Lower lobe of right lung (tissue), 2 donors: ENCODE measurements around the gene TMEM170B. TPM values are rescaled to one million over a fixed set of nuclear protein-coding genes. Genes with fewer than 3 reads are reported as not detected.
A peak's percentile ranks its signal among the peaks of the same experiment; 100 is the strongest.

Experiments used
- ATAC-seq, 2 donors: fragments of 200-7000 bp; cut with Tn5 transposase; one replicate each; pipeline ENCODE4 v1.9.1; 2020 to 2022; ENCODE audit warnings: mild to moderate bottlenecking in 2 of 2, moderate library complexity in 2 of 2
- DNase-seq: peaks from one replicate; pipeline ENCODE4 v3.0.0-alpha.2; 2020
- H3K27ac ChIP-seq: fragments of 200-600 bp; one replicate; pipeline ENCODE4 v1.8.0; 2022
- H3K27me3 ChIP-seq: fragments of 200-600 bp; one replicate; pipeline ENCODE4 v1.8.0; 2022; ENCODE audit warnings: low read depth
- H3K36me3 ChIP-seq: fragments of 200-600 bp; one replicate; pipeline ENCODE4 v1.8.0; 2022; ENCODE audit warnings: mild to moderate bottlenecking
- H3K4me1 ChIP-seq: fragments of 200-600 bp; one replicate; pipeline ENCODE4 v1.8.0; 2022
- H3K4me3 ChIP-seq: fragments of 200-600 bp; one replicate; pipeline ENCODE4 v1.8.0; 2022; ENCODE audit warnings: mild to moderate bottlenecking
- H3K9me3 ChIP-seq: fragments of 200-600 bp; one replicate; pipeline ENCODE4 v1.8.0; 2022
- CTCF ChIP-seq: fragments of 200-600 bp; IDR thresholded peaks from one replicate; pipeline ENCODE4 v1.8.0; 2022; ENCODE audit warnings: antibody characterized with exemption, mild to moderate bottlenecking
- intact Hi-C: fragments of 100-400 bp; cut with DNase I; formaldehyde crosslinking; loops from one replicate; pipeline ENCODE4 v1.11.0; 2022
- total RNA-seq: library from RNA; stranded (reverse); fragmentation: NEBNext Ultra II Directional; extraction: Animal tissue kit (Norgen Biotek cat#: 25700); gene quantifications from one replicate; pipeline ENCODE4 v1.2.1, GENCODE V29; 2021
- donor health status: DM: no; HTN: yes; CAD: no; lungs with severe emphysema.

Gene TMEM170B
- total RNA-seq, 1 donor from 2014 or later, result 12.4 TPM

GRCh38 chr6:11493974-11494373 lies 43.6 kb upstream of the TMEM170B start:
- H3K36me3 ChIP-seq, result no peaks in the 10 kb centered on the region
- peak in 1 of 2 donors; percentile 3 for ATAC-seq
- no peaks in the 10 kb centered on the region for H3K27me3 ChIP-seq
- no peak for DNase-seq
- peaks cover 23% of the 10 kb centered on the region for H3K4me1 ChIP-seq
- H3K4me3 ChIP-seq, result no peak overlapping the region
- H3K9me3 ChIP-seq, result no peaks in the 10 kb centered on the region
- H3K27ac ChIP-seq, result no peak overlapping the region
- intact Hi-C loops, result loop anchor here (10.0 kb wide), 1 partner anchor 349 kb away; no protein-coding TSS in a partner anchor
- TF ChIP-seq CTCF, result no peak

GRCh38 chr6:11494786-11495564 lies 42.6 kb upstream of the TMEM170B start:
- Histone ChIP-seq H3K4me1 (peaks cover 23% of the 10 kb centered on the region), H3K4me3 (no peak overlapping the region), H3K27ac (peak overlapping the region; percentile 59), H3K9me3 (no peaks in the 10 kb centered on the region), H3K27me3 (no peaks in the 10 kb centered on the region), H3K36me3 (no peaks in the 10 kb centered on the region)
- DNase-seq, result no peak
- peak; percentile 58 to 80 for ATAC-seq
- intact Hi-C loops, result loop anchor here (10.0 kb wide), 1 partner anchor 350 kb away; no protein-coding TSS in a partner anchor
- no peak for TF ChIP-seq CTCF

- H3K27ac ChIP-seq, result peak overlapping the region; percentile 59
- no peaks in the 10 kb centered on the region for H3K36me3 ChIP-seq
- intact Hi-C loops, result loop anchor here (10.0 kb wide), 1 partner anchor 351 kb away; no protein-coding TSS in a partner anchor
- no peak overlapping the region for H3K4me3 ChIP-seq
- TF ChIP-seq CTCF, result no peak
- DNase-seq (no peak), ATAC-seq (no peak)
- H3K9me3 ChIP-seq, result no peaks in the 10 kb centered on the region
- peaks cover 23% of the 10 kb centered on the region for H3K4me1 ChIP-seq
- H3K27me3 ChIP-seq, result no peaks in the 10 kb centered on the region
These were observed 41.9 kb upstream of the TMEM170B start for GRCh38 chr6:11495565-11496145.

- ATAC-seq (peak; percentile 92), DNase-seq (no peak)
- H3K9me3 ChIP-seq, result no peaks in the 10 kb centered on the region
- peaks cover 23% of the 10 kb centered on the region for H3K4me1 ChIP-seq
- no peak overlapping the region for H3K4me3 ChIP-seq
- intact Hi-C loops, result loop anchor here (10.0 kb wide), 1 partner anchor 352 kb away; no protein-coding TSS in a partner anchor
- peak; percentile 92 for TF ChIP-seq CTCF
- H3K27ac ChIP-seq, result peak overlapping the region; percentile 59
- no peaks in the 10 kb centered on the region for H3K36me3 ChIP-seq
- no peaks in the 10 kb centered on the region for H3K27me3 ChIP-seq
These were observed 41.1 kb upstream of the TMEM170B start for GRCh38 chr6:11496152-11497060.

GRCh38 chr6:11497107-11497506 lies 40.4 kb upstream of the TMEM170B start:
- ATAC-seq, result no peak
- Histone ChIP-seq H3K27ac (no peak overlapping the region), H3K4me1 (peaks cover 23% of the 10 kb centered on the region), H3K36me3 (no peaks in the 10 kb centered on the region), H3K4me3 (no peak overlapping the region), H3K27me3 (no peaks in the 10 kb centered on the region), H3K9me3 (no peaks in the 10 kb centered on the region)
- TF ChIP-seq CTCF, result no peak
- no peak for DNase-seq
- intact Hi-C loops, result loop anchor here (10.0 kb wide), 1 partner anchor 352 kb away; no protein-coding TSS in a partner anchor
